C1 segment of cervical spinal cord (tissue), 14 donors: ENCODE data around the gene SDE2.
"Not testable (repeated sequence)": the region's sequence is repeated elsewhere in the genome, so short reads cannot be mapped to it uniquely, and the experiment has no call there.

ENCODE experiments used
- DNase-seq, 14 donors: peaks; one replicate each; lab custom pipeline; 2025; lab: John Stamatoyannopoulos, UW

SDE2 gene

GRCh38 chr1:226006686-226007085, 7.5 kb upstream of the SDE2 start:
- no peak for DNase-seq

GRCh38 chr1:226004396-226004795, 5.3 kb upstream of the SDE2 start:
- DNase-seq = no peak

- DNase-seq = no peak
Measured at GRCh38 chr1:226003502-226004170, 4.5 kb upstream of the SDE2 start.

- peak in 7 of 14 donors; percentile 24 to 71 (median 40) for DNase-seq
Measured at GRCh38 chr1:226002667-226003501, 3.7 kb upstream of the SDE2 start.

- peak in 13 of 14 donors; percentile 1 to 78 (median 50) for DNase-seq
Measured at GRCh38 chr1:226001963-226002666, 3.0 kb upstream of the SDE2 start.

GRCh38 chr1:226001088-226001487, 1.9 kb upstream of the SDE2 start:
- DNase-seq = no peak

- not testable (repeated sequence) for DNase-seq
Measured at GRCh38 chr1:226000493-226001081, 1.4 kb upstream of the SDE2 start.

GRCh38 chr1:225999912-226000337, 782 bp upstream of the SDE2 start:
- DNase-seq = peak in 1 of 14 donors; percentile 76

GRCh38 chr1:225998560-225999226, 450 bp downstream of the SDE2 start:
- DNase-seq = no peak

GRCh38 chr1:225996946-225997545, 2.1 kb downstream of the SDE2 start:
- no peak for DNase-seq

- DNase-seq = no peak
Measured at GRCh38 chr1:225995919-225996864, 3.0 kb downstream of the SDE2 start.

- no peak for DNase-seq
Measured at GRCh38 chr1:225990705-225991464, 8.3 kb downstream of the SDE2 start.

GRCh38 chr1:225987491-225988316, 11.4 kb downstream of the SDE2 start:
- DNase-seq = no peak

- no peak for DNase-seq
Measured at GRCh38 chr1:225981714-225982113, 17.4 kb downstream of the SDE2 start.

- DNase-seq = no peak
Measured at GRCh38 chr1:225980005-225980836, 18.9 kb downstream of the SDE2 start.

GRCh38 chr1:225979421-225979820, 19.7 kb downstream of the SDE2 start:
- DNase-seq = no peak
